Rectal smooth muscle tissue (tissue), 1 donor: Measurements from ENCODE around the gene ARHGEF7.

Source experiments
- H3K27ac ChIP-seq: one replicate; pipeline ENCODE4 v1.7.0; 2013; ENCODE audit warnings: low read depth, low read length, inconsistent platforms
- H3K27me3 ChIP-seq: one replicate; pipeline ENCODE4 v1.7.0; 2013; ENCODE audit warnings: low read length; ENCODE audit not compliant: control insufficient read depth, insufficient read depth
- H3K36me3 ChIP-seq: one replicate; pipeline ENCODE4 v1.7.0; 2013; ENCODE audit warnings: low read length; ENCODE audit not compliant: control insufficient read depth, insufficient read depth
- H3K4me1 ChIP-seq: one replicate; pipeline ENCODE4 v1.7.0; 2013; ENCODE audit warnings: low read length; ENCODE audit not compliant: control insufficient read depth, insufficient read depth
- H3K4me3 ChIP-seq: one replicate; pipeline ENCODE4 v1.7.0; 2013; ENCODE audit warnings: low read length
- H3K9ac ChIP-seq: one replicate; pipeline ENCODE4 v1.7.0; 2013; ENCODE audit warnings: low read length

The ARHGEF7 gene

DNA sequence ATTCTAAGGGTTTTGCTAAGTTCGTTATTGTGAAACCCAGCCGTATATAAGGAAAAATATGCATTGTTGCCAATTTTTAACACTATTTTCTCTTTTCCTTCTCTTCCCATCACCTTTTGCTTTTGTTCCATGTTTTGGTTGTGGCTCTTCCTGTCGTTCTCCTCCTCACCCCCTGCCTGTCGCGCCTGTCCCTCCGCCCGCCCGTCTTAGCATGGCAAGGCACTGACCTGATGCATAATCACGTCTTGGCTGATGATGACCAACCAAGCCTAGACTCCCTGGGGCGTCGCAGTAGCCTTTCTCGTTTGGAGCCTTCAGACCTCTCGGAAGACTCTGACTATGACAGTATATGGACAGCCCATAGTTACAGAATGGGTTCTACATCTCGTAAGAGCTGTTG lies 176.8 kb downstream of the ARHGEF7 start:
- Histone ChIP-seq H3K4me1 (no peaks in the 10 kb centered on the region), H3K27me3 (no peaks in the 10 kb centered on the region), H3K27ac (no peak overlapping the region), H3K9ac (no peak overlapping the region), H3K36me3 (peaks cover 33% of the 10 kb centered on the region), H3K4me3 (no peak overlapping the region)

- no peak overlapping the region for H3K27ac ChIP-seq
- peaks cover 29% of the 10 kb centered on the region for H3K36me3 ChIP-seq
- no peak overlapping the region for H3K4me3 ChIP-seq
- no peaks in the 10 kb centered on the region for H3K4me1 ChIP-seq
- no peaks in the 10 kb centered on the region for H3K27me3 ChIP-seq
- H3K9ac ChIP-seq: no peak overlapping the region
These were observed 177.8 kb downstream of the ARHGEF7 start for GRCh38 chr13:111292710-111293485.

GRCh38 chr13:111295886-111296285 lies 180.8 kb downstream of the ARHGEF7 start:
- no peaks in the 10 kb centered on the region for H3K4me1 ChIP-seq
- no peak overlapping the region for H3K4me3 ChIP-seq
- H3K27me3 ChIP-seq: no peaks in the 10 kb centered on the region
- no peak overlapping the region for H3K27ac ChIP-seq
- no peak overlapping the region for H3K9ac ChIP-seq
- peaks cover 29% of the 10 kb centered on the region for H3K36me3 ChIP-seq

DNA sequence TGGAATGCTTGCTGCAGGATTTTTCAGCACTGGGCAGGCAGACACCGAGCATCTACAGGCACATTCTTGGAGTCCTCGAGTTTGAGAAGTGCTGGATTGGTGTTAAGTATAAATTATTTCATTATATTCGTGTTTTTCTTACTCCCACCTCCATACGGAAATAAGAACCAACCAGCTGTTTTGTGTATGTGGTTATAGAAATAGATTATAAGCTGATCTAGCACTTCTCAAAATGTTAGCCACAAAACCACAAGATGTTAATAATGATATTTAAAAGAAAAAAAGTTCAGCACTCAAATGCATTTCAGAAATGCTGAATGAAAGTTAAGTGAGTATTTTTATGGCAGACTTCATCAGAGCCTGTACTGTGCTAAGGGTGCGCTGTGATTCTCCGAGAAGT lies 181.3 kb downstream of the ARHGEF7 start:
- H3K27me3 ChIP-seq: no peaks in the 10 kb centered on the region
- H3K4me1 ChIP-seq: no peaks in the 10 kb centered on the region
- peaks cover 26% of the 10 kb centered on the region for H3K36me3 ChIP-seq
- H3K4me3 ChIP-seq: no peak overlapping the region
- no peak overlapping the region for H3K9ac ChIP-seq
- no peak overlapping the region for H3K27ac ChIP-seq

GRCh38 chr13:111298214-111298975 lies 183.3 kb downstream of the ARHGEF7 start:
- Histone ChIP-seq H3K9ac (no peak overlapping the region), H3K27me3 (no peaks in the 10 kb centered on the region), H3K4me1 (no peaks in the 10 kb centered on the region), H3K4me3 (no peak overlapping the region), H3K27ac (no peak overlapping the region), H3K36me3 (peaks cover 21% of the 10 kb centered on the region)

DNA sequence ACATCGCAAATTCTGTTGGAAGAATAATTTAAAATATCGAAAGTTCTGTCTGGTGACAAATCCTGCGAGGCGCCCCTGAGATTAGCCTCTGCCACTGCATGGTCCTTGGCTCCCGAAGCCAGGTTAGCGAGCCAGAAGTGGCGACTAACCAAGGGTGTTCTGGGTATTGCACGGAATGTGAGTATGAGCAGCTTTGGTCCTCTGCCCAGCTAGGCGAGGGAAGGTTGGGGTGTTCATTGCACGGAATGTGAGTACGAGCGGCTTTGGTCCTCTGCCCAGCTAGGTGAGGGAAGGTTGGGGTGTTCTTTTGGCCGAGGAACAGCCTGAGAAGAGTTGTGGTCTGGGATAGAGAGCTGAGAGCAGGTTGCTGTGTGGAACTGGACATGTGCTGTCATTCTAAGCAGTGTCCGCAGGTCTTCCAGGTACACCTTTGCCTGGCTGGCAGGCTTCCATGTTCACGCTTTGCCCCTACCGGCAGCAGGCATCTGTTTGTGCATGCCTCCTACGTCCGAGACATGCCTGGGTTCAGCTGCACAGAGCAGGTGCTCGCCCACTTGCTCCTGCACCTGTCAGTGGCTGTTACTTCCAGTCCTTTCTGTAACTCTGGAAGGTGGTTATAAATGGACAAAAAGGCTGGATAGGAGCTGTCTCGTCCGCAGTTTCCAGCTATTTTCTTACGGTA lies 187.1 kb downstream of the ARHGEF7 start:
- no peaks in the 10 kb centered on the region for H3K4me1 ChIP-seq
- H3K9ac ChIP-seq: no peak overlapping the region
- H3K36me3 ChIP-seq: peaks cover 28% of the 10 kb centered on the region
- H3K27ac ChIP-seq: no peak overlapping the region
- no peaks in the 10 kb centered on the region for H3K27me3 ChIP-seq
- no peak overlapping the region for H3K4me3 ChIP-seq

DNA sequence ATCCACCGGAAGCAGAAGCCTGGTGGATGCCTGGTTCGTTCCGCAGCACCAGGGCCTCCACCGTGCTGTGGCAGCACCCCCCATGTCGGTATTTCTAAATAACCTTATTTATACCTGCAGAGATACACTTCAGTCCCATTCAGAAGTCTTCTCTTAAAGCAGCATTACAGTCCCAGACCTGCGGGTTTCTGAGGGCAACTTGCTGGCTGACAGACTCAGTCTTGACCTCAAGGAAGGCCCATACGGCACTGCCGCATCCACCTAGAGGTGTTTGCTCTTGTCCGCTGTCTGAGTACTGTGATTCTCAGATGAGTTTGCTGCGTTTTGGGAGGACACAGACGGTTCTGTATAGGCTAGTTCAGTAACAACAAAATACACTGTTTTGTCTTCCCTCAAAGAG lies 188.4 kb downstream of the ARHGEF7 start:
- H3K9ac ChIP-seq: no peak overlapping the region
- H3K4me3 ChIP-seq: no peak overlapping the region
- H3K27ac ChIP-seq: no peak overlapping the region
- H3K27me3 ChIP-seq: no peaks in the 10 kb centered on the region
- no peaks in the 10 kb centered on the region for H3K4me1 ChIP-seq
- peaks cover 29% of the 10 kb centered on the region for H3K36me3 ChIP-seq

DNA sequence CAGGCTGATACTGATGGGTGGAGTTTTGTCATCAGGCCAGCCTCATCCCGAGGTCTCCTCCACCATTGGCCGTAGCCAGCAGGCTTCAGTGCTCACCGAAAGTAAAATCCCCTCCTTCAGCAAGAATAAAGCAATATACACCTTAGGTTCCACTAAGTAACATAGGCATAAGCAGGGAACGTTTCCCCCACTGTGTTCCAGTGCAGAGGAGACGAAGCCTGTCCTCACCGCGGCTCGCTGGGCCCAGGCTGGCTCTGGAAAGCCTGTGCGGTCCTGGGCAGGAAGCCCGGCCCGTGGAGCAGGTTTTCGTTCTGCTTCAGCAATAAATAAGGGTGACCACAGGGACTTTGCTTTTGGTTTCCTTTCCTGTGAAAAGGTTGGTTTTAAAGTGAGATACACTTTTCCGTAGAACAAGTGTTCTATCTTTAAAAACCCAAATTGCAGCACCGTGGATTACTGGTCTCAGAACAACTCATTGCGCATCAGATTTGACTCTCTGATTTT lies 189.0 kb downstream of the ARHGEF7 start:
- Histone ChIP-seq H3K27ac (no peak overlapping the region), H3K27me3 (no peaks in the 10 kb centered on the region), H3K4me1 (no peaks in the 10 kb centered on the region), H3K4me3 (no peak overlapping the region), H3K9ac (no peak overlapping the region), H3K36me3 (peaks cover 23% of the 10 kb centered on the region)

- H3K36me3 ChIP-seq: peaks cover 23% of the 10 kb centered on the region
These were observed 189.6 kb downstream of the ARHGEF7 start for GRCh38 chr13:111304603-111305289.

GRCh38 chr13:111312944-111313590 lies 198.0 kb downstream of the ARHGEF7 start:
- Histone ChIP-seq H3K4me1 (no peaks in the 10 kb centered on the region), H3K9ac (no peak overlapping the region), H3K36me3 (peaks cover 4% of the 10 kb centered on the region), H3K4me3 (no peak overlapping the region), H3K27ac (no peak overlapping the region), H3K27me3 (no peaks in the 10 kb centered on the region)

More at GRCh38 chr13:111304603-111305289, 189.6 kb downstream of the ARHGEF7 start:
- Histone ChIP-seq H3K4me1 (no peaks in the 10 kb centered on the region), H3K9ac (no peak overlapping the region), H3K27me3 (no peaks in the 10 kb centered on the region), H3K4me3 (no peak overlapping the region), H3K27ac (no peak overlapping the region)

DNA sequence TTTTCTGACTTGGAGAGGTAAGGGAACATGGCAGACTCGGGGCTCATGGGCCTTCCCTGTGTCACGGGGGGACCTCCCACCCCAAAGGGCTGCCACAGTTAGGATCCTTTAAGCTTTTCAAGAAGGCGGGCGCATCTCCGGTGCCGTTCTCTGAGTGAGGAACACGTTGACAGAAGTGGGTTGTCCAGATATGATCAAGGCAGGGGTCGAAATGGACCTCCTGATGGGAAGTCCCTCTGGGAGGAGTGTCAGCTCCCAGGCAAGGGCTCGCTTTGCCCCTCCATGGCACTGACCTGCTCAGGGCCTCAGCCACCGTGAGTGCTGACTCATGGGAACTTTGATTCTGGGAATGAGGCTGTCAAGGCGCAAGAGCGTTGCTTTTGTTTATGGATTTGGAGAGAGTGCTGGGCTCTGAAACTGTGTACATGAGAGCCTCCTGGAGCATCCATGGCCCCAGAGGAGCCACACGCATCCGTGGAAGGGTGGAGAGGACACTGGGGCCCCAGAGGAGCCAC lies 198.9 kb downstream of the ARHGEF7 start:
- Histone ChIP-seq H3K4me1 (no peaks in the 10 kb centered on the region), H3K36me3 (peaks cover 3% of the 10 kb centered on the region), H3K4me3 (no peak overlapping the region), H3K9ac (no peak overlapping the region), H3K27me3 (no peaks in the 10 kb centered on the region), H3K27ac (no peak overlapping the region)
